HG03039 (cell line): Measurements from ENCODE around the gene SSNA1.
"Not testable (repeated sequence)": the region's sequence is repeated elsewhere in the genome, so short reads cannot be mapped to it uniquely, and the experiment has no call there.

Experiments
- ATAC-seq: cut with Tn5 transposase; IDR thresholded peaks from one replicate; pipeline ENCODE4 v1.9.1; 2021; ENCODE audit warnings: mild to moderate bottlenecking, moderate library complexity; ENCODE audit not compliant: unreplicated experiment

Gene SSNA1

GRCh38 chr9:137230705-137231371 lies 42.4 kb downstream of the SSNA1 start, which contains the start of gene SLC34A3:
Gene SLC34A3, plus strand, starts transcription at chr9:137230901. Its CDS starts 802 bp downstream, at chr9:137231703.
- no peak for ATAC-seq

DNA sequence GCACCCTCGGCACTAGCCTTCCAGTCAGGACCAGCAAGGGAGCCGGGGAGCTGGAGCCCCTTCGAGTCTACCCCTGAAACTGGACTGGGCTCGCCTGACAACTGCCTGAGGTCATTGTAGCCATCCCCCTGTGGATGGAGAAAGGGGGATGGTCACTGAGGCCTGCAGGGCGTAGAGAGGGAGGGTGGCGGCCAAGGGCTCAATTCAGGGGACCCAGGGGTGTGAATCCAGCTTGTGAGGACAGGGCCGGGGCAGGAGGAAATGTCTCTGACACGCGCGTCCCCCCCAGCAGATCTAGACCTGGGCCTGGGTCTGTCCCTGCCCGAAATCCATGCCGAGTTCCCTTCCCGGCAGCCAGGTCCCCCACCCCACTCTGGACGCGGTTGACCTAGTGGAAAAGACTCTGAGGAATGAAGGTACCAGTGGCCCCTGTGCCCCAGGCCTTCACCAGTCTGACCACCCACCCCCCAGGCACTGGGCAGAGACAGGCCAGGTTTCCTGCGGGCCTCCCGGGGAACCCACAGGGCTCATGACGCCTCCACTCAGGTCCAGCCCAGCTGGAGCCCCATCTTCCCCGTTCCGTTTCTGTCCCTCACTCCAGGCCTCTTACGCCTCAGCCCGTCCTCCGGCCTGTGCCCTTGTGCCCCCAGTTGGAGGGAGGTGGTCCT lies 43.0 kb downstream of the SSNA1 start:
- ATAC-seq, result no peak

DNA sequence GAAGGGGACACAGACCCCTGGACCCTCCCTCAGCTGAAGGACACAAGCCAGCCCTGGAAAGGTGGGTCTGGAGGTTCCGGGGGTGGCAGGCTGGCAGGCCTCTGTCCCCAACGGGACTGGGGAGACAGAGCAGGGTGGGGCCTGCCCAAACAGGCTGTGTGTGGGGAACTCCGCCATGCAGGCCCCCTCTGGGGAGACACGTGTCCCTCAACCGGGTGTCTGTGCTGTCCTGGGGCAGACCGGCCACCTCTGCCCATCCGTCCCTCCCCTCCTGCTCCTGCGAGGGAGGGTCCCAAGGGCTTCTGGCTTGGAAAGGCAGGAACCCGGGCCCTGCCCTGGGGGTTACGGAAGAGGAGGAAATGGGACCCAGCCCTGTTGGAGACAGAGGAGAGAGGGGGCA lies 43.6 kb downstream of the SSNA1 start:
- no peak for ATAC-seq

DNA sequence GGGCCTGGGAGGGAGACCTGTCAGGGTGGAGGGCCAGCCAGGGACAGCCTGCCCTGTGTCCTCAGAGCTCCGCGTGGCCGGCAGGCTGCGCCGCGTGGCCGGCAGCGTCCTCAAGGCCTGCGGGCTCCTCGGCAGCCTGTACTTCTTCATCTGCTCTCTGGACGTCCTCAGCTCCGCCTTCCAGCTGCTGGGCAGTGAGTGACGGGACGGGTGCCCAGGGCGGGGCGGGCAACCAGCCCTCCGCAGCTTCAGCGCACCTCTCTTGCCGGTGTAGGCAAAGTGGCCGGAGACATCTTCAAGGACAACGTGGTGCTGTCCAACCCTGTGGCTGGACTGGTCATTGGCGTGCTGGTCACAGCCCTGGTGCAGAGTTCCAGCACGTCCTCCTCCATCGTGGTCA lies 44.0 kb downstream of the SSNA1 start:
- no peak for ATAC-seq

DNA sequence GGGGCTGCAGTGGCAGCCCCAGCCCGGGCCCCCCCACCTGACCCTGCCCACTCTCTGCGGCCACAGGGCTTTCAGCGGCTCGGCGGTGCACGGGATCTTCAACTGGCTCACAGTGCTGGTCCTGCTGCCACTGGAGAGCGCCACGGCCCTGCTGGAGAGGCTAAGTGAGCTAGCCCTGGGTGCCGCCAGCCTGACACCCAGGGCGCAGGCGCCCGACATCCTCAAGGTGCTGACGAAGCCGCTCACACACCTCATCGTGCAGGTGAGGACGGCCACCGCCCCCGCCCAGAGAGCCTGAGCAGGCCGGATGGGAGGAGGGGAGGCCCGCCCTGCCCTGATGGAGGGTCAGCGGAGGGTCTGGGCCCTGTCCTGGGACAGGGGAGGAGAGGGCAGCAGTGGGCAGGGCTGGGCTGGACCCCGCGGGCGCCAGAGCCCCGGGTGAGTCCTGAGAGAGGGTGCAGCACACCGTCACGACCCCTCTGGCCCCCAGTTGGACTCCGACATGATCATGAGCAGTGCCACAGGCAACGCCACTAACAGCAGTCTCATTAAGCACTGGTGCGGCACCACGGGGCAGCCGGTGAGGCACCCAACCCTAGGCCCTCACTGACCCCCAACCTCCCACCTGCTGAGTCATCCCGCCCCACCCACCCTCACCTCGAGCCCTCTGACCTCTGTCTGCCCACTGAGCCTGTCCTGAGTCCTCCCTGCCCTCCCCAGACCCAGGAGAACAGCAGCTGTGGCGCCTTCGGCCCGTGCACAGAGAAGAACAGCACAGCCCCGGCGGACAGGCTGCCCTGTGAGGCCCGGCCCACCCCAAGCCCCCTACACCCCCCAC lies 44.9 kb downstream of the SSNA1 start:
- ATAC-seq, result no peak

DNA sequence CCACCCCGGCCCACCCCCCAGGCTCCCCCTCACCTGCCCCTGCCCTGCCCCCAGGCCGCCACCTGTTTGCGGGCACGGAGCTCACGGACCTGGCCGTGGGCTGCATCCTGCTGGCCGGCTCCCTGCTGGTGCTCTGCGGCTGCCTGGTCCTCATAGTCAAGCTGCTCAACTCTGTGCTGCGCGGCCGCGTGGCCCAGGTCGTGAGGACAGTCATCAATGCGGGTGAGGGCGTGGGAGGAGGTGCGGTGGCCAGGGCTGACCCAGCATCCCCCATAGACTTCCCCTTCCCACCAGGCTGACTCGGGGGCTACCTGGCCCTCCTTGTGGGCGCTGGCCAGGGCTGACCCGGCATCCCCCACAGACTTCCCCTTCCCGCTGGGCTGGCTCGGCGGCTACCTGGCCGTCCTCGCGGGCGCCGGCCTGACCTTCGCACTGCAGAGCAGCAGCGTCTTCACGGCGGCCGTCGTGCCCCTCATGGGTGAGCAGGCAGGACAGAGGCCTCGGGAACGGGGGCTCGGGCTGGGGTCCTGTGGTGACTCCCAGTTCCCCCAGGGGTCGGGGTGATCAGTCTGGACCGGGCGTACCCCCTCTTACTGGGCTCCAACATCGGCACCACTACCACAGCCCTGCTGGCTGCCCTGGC lies 45.7 kb downstream of the SSNA1 start:
- no peak for ATAC-seq

DNA sequence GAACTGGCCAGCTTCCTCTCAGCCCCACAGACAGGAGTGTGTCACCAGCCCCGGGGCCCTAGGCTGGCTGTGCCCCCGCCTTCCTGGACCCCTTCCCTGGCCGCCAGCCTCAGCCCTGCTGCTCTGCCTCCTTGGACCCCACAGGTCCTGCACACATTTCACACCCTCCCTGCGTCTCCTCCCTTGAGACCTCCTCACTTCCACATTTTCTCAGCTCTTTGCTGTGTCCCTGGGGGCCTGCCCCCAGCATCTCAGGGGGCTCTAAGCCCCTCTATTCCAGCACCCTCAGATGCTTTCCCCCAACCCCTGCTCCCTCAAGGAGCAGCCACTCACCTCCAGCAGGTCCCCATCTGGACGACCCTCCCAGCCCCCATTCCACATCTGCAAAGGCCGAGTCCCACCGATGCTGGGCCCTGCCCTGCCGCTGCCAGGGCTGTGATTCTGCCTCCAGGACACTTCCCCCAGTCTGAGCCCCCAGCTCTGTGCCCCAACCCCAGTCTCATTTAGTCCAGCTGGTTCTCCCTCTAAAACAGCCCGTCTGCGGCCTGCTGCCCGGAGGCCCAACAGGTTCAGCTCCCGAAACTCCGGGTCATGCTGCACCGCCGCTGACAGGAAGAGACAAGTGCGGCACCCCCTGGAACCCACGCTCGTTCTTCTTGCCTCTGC lies 46.4 kb downstream of the SSNA1 start:
- no peak for ATAC-seq

DNA sequence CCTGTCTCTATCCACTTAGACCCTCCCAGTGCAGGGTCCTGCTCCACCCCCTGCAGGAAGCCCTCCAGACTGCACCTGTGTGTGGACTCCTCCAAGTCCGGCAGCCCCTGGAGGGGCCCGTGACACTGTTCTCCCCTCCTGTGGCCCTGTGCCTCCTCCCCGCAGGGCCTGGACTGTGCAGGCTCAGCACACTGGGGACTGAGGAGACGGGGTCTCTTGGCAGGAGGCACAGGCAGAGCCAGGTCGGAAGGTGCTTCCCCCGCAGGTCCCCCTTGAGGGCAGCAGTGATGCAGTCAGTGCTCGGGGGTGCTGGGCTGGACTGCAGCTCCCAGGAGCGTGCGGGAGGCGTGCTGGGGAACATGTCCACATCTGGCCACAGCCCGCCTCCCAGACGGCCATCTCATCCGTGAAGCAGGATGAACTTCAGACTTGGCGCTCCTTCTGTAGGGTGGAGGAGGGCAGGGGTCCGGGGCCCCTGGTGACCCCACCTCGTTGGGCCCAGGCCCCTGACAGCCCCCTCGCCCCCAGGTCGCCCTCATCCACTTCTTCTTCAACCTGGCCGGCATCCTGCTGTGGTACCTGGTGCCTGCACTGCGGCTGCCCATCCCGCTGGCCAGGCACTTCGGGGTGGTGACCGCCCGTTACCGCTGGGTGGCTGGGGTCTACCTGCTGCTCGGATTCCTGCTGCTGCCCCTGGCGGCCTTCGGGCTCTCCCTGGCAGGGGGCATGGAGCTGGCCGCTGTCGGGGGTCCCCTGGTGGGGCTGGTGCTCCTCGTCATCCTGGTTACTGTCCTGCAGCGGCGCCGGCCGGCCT lies 47.2 kb downstream of the SSNA1 start:
- no peak for ATAC-seq

GRCh38 chr9:137236238-137236935 lies 47.9 kb downstream of the SSNA1 start:
- ATAC-seq, result no peak

DNA sequence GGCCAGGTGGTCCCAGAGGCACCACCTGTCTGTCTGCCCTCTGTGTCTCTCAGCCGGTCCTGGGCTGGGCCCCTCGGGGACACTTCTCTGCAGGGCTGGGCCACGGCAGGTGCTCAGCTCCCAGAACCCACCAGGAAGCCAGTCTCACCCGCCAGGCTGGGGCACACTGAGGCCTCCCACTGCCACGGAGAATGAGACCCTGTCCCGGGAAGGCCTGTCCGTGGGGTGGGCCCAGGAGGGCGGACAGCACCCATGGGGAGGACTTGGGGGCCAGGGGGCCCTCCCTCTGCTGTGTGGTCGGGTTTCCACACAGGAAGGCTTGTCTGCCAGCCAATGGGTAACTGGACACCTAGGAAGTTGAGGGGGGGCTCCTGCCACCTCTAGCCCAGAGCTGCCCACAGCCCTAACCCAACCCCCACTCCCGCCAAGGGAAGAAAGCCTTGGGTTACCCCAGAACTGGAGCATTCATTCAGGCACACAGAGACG lies 48.5 kb downstream of the SSNA1 start:
- no peak for ATAC-seq

- ATAC-seq, result no peak
Measured at GRCh38 chr9:137237759-137238726, 49.6 kb downstream of the SSNA1 start.

GRCh38 chr9:137239541-137240200 lies 51.2 kb downstream of the SSNA1 start:
- not testable (repeated sequence) for ATAC-seq
